Adipocyte (in vitro differentiated cells): Measurements from ENCODE around the gene AHNAK.

Experiments
- DNase-seq: peaks from one replicate; pipeline ENCODE4 v3.0.0-alpha.2; 2015; ENCODE audit warnings: low read depth
- H3K27me3 ChIP-seq: replicated peaks from 2 replicates; pipeline ENCODE4 v1.7.0; 2013; ENCODE audit warnings: mild to moderate bottlenecking, low read length, moderate library complexity; ENCODE audit not compliant: control insufficient read depth, insufficient read depth
- H3K36me3 ChIP-seq: 2 replicates; pipeline ENCODE4 v1.7.0; 2013; ENCODE audit warnings: low read length, mild to moderate bottlenecking, moderate library complexity; ENCODE audit not compliant: control insufficient read depth, insufficient read depth, severe bottlenecking
- H3K4me1 ChIP-seq: 2 replicates; pipeline ENCODE4 v1.7.0; 2013; ENCODE audit warnings: mild to moderate bottlenecking, low read length, moderate library complexity; ENCODE audit not compliant: control insufficient read depth, insufficient read depth
- H3K4me3 ChIP-seq: 2 replicates; pipeline ENCODE4 v1.7.0; 2013; ENCODE audit warnings: mild to moderate bottlenecking, low read length, moderate library complexity
- H3K9ac ChIP-seq: 2 replicates; pipeline ENCODE4 v1.7.0; 2013; ENCODE audit warnings: mild to moderate bottlenecking, low read length, moderate library complexity
- H3K9me3 ChIP-seq: 2 replicates; pipeline ENCODE4 v1.7.0; 2013; ENCODE audit warnings: mild to moderate bottlenecking, low read length, moderate library complexity; ENCODE audit not compliant: control insufficient read depth

Gene AHNAK

DNA sequence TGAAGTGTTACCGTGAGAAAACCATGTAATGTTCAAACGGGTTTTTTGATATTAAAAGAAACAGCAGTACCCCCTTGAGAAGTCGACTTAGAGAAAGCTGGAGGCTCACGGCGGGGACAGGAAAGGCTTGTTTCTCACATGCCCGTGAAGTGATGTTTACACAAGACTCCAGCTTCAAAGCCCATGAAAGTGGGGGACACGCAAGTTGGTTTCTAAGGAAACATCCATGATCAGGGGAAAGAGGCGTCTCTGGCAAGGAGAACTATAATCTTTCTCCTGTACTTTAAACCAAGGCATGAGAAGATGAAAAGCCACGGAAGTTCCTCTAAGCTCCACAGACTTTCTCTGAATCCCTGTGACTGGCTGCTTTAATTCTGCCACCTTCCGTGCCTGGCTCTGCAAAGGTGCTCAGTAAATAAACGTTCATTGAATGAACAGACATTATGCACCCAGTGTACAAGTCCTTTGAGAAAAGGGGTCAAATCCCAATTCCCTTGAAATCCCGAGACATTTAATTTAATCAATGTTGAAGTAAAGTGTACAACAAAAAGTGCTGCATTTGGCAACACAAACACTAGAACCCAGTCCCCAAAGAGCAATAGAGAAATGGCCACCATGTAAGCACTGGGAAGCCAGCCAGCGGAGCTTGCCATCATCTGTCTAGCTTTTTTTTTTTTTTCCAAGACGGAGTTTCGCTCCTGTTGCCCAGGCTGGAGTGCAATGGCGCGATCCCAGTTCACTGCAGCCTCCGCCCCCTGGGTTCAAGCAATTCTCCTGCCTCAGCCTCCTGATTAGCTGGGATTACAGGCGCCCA is 58.7 kb downstream of the AHNAK start:
- Histone ChIP-seq H3K27me3 (no peaks in the 10 kb centered on the region), H3K9me3 (no peaks in the 10 kb centered on the region), H3K4me1 (peaks cover 5% of the 10 kb centered on the region), H3K9ac (no peak overlapping the region), H3K36me3 (no peaks in the 10 kb centered on the region), H3K4me3 (no peak overlapping the region)
- no peak for DNase-seq

DNA sequence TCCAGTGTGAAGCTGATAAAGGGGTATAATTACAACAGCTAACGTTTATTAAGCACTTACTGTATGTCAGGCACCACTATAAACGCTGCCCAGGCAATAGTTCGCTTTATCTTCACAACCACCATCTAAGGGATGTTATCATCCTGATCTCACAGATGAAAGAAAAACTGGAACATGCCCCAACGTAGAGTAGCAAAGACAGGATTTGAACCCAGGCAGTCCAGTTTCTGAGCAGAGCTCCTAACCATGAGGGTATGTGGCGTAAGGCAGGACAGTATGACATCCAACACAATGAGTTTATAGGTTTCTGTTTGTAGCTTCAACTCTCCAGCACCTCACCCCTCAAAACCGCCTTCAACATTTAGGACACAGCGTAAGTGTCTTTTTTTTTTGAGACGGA is 59.5 kb downstream of the AHNAK start:
- Histone ChIP-seq H3K36me3 (no peaks in the 10 kb centered on the region), H3K9me3 (no peaks in the 10 kb centered on the region)

DNA sequence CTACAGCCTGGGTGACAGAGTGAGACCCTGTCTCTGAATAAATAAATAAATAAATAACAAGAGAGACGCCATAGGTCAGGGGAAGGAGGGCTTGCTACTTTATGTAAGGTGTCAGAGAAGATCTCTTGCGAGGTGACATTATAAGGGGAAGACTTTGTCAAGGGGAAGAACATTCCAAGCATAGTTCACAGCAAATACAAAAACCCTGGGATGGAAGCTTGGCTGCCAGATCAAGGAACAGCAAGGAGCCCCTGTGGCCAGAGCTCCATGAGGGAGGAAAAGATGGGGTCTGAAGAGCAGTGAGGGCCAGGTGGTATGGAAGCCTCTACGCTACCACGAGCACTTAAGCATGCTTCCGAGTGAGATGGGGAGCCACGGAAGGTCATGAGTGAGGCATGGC is 62.3 kb downstream of the AHNAK start:
- H3K36me3 ChIP-seq: no peaks in the 10 kb centered on the region
- no peaks in the 10 kb centered on the region for H3K9me3 ChIP-seq
- H3K27me3 ChIP-seq: no peaks in the 10 kb centered on the region
- no peak overlapping the region for H3K4me3 ChIP-seq
- no peak overlapping the region for H3K9ac ChIP-seq
- peaks cover 22% of the 10 kb centered on the region for H3K4me1 ChIP-seq
- DNase-seq: no peak

More for the DNA sequence above, 59.5 kb downstream of the AHNAK start:
- H3K27me3 ChIP-seq: no peaks in the 10 kb centered on the region
- H3K4me1 ChIP-seq: peaks cover 5% of the 10 kb centered on the region
- DNase-seq: no peak
- no peak overlapping the region for H3K4me3 ChIP-seq
- H3K9ac ChIP-seq: no peak overlapping the region

DNA sequence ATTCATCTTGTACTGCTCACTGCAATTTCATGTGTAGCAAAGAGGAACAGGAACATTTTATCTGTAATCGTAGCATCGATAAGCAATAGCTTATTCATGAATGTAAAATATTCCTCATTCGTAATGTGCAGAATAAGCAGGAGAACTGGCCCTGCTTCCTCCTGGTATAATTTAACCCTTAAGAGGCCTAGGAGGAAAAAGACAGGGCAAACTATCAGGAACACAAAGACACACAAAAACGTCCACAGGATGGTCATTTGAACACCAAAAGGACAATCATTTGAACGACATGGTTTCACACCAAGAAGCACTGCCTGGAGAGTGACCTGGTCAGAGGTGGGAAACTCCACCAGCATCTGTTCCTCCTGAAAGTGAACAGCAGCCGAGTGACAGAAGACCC is 63.9 kb downstream of the AHNAK start:
- Histone ChIP-seq H3K36me3 (no peaks in the 10 kb centered on the region), H3K4me3 (no peak overlapping the region), H3K9me3 (no peaks in the 10 kb centered on the region), H3K9ac (no peak overlapping the region), H3K4me1 (peaks cover 25% of the 10 kb centered on the region), H3K27me3 (no peaks in the 10 kb centered on the region)
- DNase-seq: no peak

DNA sequence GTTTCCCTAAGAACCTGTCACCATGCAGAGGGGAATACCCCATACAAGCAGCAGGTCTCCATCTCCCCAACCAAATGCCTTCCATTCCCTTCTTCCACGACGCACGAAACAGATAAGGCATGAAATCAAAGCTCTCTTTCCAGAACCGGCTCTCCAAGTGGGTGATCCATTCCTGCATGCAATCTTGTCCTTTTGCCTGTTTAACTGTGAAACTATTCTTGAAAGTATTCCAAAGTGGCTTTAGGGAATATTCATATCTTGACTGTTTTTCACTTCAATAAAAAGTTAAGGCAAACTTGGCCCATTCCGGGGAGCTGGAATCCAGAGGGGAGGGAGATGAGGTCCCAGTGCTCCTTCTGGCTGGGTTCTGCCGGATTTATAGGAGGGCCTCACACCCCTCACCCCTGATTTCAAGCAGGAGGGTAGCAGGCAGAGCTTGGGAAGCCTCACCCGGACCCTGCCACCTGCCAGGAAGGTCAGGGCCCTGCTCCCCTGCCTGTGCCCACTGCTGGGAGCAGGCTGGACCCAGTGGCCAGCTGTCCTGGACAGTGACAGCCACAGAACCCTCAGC is 66.9 kb downstream of the AHNAK start:
- no peaks in the 10 kb centered on the region for H3K27me3 ChIP-seq
- peak; percentile 50 for DNase-seq

DNA sequence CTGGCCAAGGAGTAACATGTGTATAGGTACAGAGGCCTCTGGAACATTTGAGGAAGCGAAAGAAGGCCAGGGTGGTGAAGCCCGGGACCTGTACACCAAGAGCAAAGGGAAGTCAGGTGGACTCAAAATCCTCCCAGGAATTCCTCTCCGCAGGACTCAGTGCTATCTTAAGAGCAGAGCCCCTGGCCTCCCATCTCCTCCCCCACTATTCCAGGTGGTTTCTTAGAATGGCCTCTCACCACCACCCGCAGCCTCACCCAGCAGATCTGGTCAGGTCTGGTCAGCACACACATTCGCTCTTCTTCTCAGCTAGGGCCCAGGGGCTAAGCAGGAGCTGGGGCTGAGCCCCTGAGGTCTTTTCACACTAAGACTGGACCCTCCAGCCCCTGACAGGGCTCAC is 68.7 kb downstream of the AHNAK start:
- no peak for DNase-seq
- no peaks in the 10 kb centered on the region for H3K27me3 ChIP-seq
- no peaks in the 10 kb centered on the region for H3K36me3 ChIP-seq
- H3K9me3 ChIP-seq: no peaks in the 10 kb centered on the region
- H3K9ac ChIP-seq: no peak overlapping the region
- peaks cover 25% of the 10 kb centered on the region for H3K4me1 ChIP-seq
- H3K4me3 ChIP-seq: no peak overlapping the region

More for the DNA sequence above, 66.9 kb downstream of the AHNAK start:
- Histone ChIP-seq H3K36me3 (no peaks in the 10 kb centered on the region), H3K9ac (peak overlapping the region; percentile 91), H3K9me3 (no peaks in the 10 kb centered on the region), H3K4me3 (peak overlapping the region; percentile 59), H3K4me1 (peaks cover 25% of the 10 kb centered on the region)

DNA sequence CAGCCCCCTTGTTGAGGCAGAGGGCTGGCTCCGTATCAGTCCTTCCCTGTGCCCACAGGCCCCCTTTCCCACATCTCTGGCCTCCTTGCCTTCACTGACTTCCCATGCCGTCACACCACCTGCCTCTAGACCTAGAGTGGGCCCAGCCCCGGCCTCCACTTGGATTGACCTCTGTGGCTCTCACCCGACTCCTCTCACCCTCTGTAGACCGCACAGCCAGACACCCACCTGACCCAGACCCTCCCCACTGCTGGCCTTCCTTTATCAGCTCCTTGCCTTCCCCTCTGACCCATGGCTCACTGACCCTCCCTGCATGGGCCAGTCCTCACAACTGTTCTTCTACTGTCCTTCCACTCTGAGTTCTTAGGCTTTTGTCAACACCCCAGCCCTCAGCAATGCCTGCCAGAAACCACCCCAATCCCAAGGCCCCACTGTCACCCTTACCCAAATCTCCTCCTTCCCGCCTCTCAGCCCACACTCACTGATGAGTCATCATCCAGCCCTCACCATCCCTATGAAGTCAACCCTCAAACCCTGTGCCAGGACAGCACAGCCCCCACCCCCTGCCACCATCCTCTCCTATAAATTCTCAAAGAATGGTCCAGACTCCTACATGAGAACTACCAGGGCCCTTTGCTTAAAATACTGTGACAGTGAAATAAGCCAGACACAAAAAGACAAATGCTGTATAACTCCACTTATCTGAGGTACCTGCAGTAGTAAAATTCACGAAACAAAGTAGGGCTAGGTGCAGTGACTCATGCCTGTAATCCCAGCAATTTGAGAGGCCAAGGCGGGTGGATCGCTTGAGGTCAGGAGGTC is 74.3 kb downstream of the AHNAK start:
- H3K4me1 ChIP-seq: peaks cover 12% of the 10 kb centered on the region
- H3K27me3 ChIP-seq: no peaks in the 10 kb centered on the region
- no peaks in the 10 kb centered on the region for H3K36me3 ChIP-seq
- no peaks in the 10 kb centered on the region for H3K9me3 ChIP-seq
- DNase-seq: peak; percentile 57
- no peak overlapping the region for H3K9ac ChIP-seq
- no peak overlapping the region for H3K4me3 ChIP-seq

DNA sequence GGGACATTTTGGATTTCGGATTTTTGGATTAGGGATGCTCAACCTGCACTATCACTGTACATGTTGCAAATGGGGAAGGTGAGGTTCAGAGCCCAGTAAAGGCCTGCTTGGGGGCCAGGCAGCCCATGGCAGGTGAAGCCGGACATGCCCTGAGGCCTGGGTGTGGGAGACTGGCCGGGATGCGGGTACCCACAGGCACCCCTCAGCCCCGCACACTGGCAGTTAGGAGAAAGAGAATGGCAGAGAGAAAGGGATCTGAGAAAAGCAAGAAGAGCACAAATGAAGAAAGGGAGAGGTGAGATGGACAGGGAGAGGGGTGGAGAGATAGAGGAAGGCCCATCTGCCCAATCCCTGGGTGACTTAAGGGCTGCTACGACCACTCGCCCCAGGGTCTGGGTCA is 75.0 kb downstream of the AHNAK start:
- Histone ChIP-seq H3K4me1 (peaks cover 12% of the 10 kb centered on the region), H3K9me3 (no peaks in the 10 kb centered on the region), H3K4me3 (no peak overlapping the region), H3K9ac (no peak overlapping the region), H3K36me3 (no peaks in the 10 kb centered on the region), H3K27me3 (no peaks in the 10 kb centered on the region)
- no peak for DNase-seq

DNA sequence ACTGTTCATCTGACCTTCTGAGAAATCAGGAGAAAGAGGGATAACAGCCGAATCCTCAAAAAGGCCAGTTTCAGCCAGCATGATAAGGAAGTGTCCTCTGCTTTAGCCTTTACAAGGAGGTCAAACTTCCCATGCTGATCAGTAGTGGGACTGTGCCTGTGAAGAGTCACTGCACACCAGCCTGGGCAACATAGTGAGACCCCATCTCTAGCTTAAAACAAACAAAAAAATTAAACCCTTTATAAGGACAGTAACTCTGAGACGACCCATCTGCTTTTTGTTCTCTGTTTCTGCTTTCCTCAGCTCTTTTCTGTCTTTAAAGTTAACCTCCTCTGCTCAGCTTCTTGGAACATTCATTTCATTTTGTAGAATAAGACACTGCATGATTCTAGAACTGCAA is 78.0 kb downstream of the AHNAK start:
- Histone ChIP-seq H3K4me1 (peaks cover 12% of the 10 kb centered on the region), H3K4me3 (no peak overlapping the region), H3K9ac (no peak overlapping the region), H3K9me3 (no peaks in the 10 kb centered on the region), H3K27me3 (no peaks in the 10 kb centered on the region), H3K36me3 (no peaks in the 10 kb centered on the region)
- no peak for DNase-seq

DNA sequence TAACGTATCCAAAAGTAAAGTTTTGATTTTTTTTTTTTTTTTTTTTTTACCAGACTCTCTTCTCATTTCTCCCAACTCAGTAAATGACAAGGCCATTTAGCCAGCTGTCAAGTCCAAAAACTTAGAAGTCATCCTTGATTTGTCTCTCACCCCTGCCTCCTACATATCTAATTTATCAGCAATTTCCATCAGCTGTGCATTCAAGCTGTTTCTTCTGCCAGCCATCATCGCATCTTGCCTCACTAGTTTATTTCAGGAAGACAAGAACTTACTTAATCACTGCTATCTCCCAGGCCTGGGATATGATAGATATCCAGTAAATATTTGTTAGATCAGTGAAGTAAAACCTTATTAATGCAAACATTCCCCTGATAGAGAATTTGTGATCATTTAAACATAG is 80.2 kb downstream of the AHNAK start:
- DNase-seq: no peak
- no peaks in the 10 kb centered on the region for H3K36me3 ChIP-seq
- H3K27me3 ChIP-seq: no peaks in the 10 kb centered on the region
- H3K9ac ChIP-seq: no peak overlapping the region
- H3K4me1 ChIP-seq: peaks cover 15% of the 10 kb centered on the region
- H3K4me3 ChIP-seq: no peak overlapping the region
- no peaks in the 10 kb centered on the region for H3K9me3 ChIP-seq

DNA sequence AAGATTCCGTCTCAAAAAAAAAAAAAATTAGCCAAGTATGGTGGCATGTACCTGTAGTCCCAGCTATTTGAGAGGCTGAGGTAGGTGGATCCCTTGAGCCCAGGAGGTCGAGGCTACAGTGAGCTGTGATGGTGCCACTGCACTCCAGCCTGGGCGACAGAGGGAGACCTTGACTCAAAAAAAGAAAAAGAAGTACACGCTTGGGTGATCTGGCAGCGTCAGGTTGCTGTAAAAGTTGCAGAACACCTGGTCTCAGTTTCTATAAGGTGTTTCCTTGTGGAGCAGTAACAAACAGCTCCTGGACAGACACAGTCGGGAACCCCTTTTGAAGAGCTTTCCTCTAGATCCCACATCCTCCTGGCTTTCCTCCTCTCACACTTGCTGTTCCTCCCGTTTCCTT is 82.0 kb downstream of the AHNAK start:
- Histone ChIP-seq H3K9ac (no peak overlapping the region), H3K9me3 (no peaks in the 10 kb centered on the region), H3K27me3 (no peaks in the 10 kb centered on the region), H3K4me3 (no peak overlapping the region), H3K4me1 (peaks cover 17% of the 10 kb centered on the region), H3K36me3 (no peaks in the 10 kb centered on the region)
- DNase-seq: no peak
